HG02798 (cell line): ENCODE results near the gene RERG.

ENCODE experiments used
- ATAC-seq: cut with Tn5 transposase; IDR thresholded peaks from one replicate; pipeline ENCODE4 v1.9.1; 2021; ENCODE audit warnings: mild to moderate bottlenecking; ENCODE audit not compliant: unreplicated experiment, poor library complexity

Gene RERG

GRCh38 chr12:15220915-15221885 is at the start of gene RERG:
Gene RERG, minus strand, starts transcription at chr12:15221417. Its CDS starts 3,928 bp downstream, at chr12:15217489.
- peak; percentile 97 for ATAC-seq

GRCh38 chr12:15270591-15270990 is 49.4 kb upstream of the RERG start:
- ATAC-seq: no peak

GRCh38 chr12:15268927-15269552 is 47.8 kb upstream of the RERG start:
- peak; percentile 83 for ATAC-seq

- ATAC-seq: no peak
These were observed 47.1 kb upstream of the RERG start for GRCh38 chr12:15268309-15268708.

- no peak for ATAC-seq
These were observed 44.7 kb upstream of the RERG start for GRCh38 chr12:15265875-15266274.

- ATAC-seq: no peak
These were observed 35.5 kb upstream of the RERG start for GRCh38 chr12:15256761-15257160.

- no peak for ATAC-seq
These were observed 32.8 kb upstream of the RERG start for GRCh38 chr12:15253990-15254389.

- no peak for ATAC-seq
These were observed 23.7 kb upstream of the RERG start for GRCh38 chr12:15244926-15245325.

GRCh38 chr12:15244341-15244740 is 23.1 kb upstream of the RERG start:
- no peak for ATAC-seq

- no peak for ATAC-seq
These were observed 21.9 kb upstream of the RERG start for GRCh38 chr12:15243102-15243501.

- no peak for ATAC-seq
These were observed 19.7 kb upstream of the RERG start for GRCh38 chr12:15240898-15241297.

- no peak for ATAC-seq
These were observed 13.3 kb upstream of the RERG start for GRCh38 chr12:15234508-15234907.

- ATAC-seq: no peak
These were observed 12.8 kb upstream of the RERG start for GRCh38 chr12:15234011-15234410.

GRCh38 chr12:15232959-15233358 is 11.7 kb upstream of the RERG start:
- no peak for ATAC-seq

- no peak for ATAC-seq
These were observed 10.3 kb upstream of the RERG start for GRCh38 chr12:15231493-15231892.

GRCh38 chr12:15230751-15231150 is 9.5 kb upstream of the RERG start:
- no peak for ATAC-seq

GRCh38 chr12:15230137-15230536 is 8.9 kb upstream of the RERG start:
- no peak for ATAC-seq

GRCh38 chr12:15227004-15227679 is 5.9 kb upstream of the RERG start:
- no peak for ATAC-seq

- peak; percentile 51 for ATAC-seq
These were observed 4.6 kb upstream of the RERG start for GRCh38 chr12:15225863-15226218.

- ATAC-seq: no peak
These were observed 4.1 kb upstream of the RERG start for GRCh38 chr12:15225136-15225862.
